Muscle of leg (tissue), 11 donors: Measurements from ENCODE around the gene OLFM2. TPM values are rescaled to one million over a fixed set of nuclear protein-coding genes. Genes with fewer than 3 reads are reported as not detected.
"Not testable (repeated sequence)": the region's sequence is repeated elsewhere in the genome, so short reads cannot be mapped to it uniquely, and the experiment has no call there.

Experiments used
- DNase-seq: peaks from one replicate; pipeline ENCODE4 v3.0.0; 2013
- H3K27ac ChIP-seq: one replicate; pipeline ENCODE4 v1.5.1; 2013; ENCODE audit warnings: mild to moderate bottlenecking, low read length, control low read depth
- H3K27me3 ChIP-seq: one replicate; pipeline ENCODE4 v1.6.1; 2013; ENCODE audit warnings: low read length; ENCODE audit not compliant: control insufficient read depth, insufficient read depth
- H3K36me3 ChIP-seq: one replicate; pipeline ENCODE4 v1.6.1; 2013; ENCODE audit warnings: low read length; ENCODE audit not compliant: control insufficient read depth, insufficient read depth
- H3K4me1 ChIP-seq: one replicate; pipeline ENCODE4 v1.6.1; 2013; ENCODE audit warnings: low read length; ENCODE audit not compliant: control insufficient read depth, insufficient read depth
- H3K4me3 ChIP-seq: one replicate; pipeline ENCODE4 v1.5.1; 2013; ENCODE audit warnings: low read length, control low read depth
- H3K9me3 ChIP-seq: replicated peaks from 2 replicates; pipeline ENCODE4 v1.6.1; 2013; ENCODE audit warnings: low read depth, low read length; ENCODE audit not compliant: control insufficient read depth
- WGBS: methylation state at CpG from one replicate; pipeline ENCODE4 v1.1.5; 2013; ENCODE audit warnings: missing lambda C conversion rate; ENCODE audit not compliant: insufficient coverage; 5-methylcytosine and 5-hydroxymethylcytosine counted together
- polyA plus RNA-seq, 8 donors: library from polyadenylated mRNA; unstranded; fragments of 120-200 nt; gene quantifications; one replicate each; pipeline versions ENCODE4 v1.2.1 to v1.2.3, GENCODE V29; 2013; ENCODE audit warnings: inconsistent platforms in 1 of 8, low replicate concordance in 1 of 8; ENCODE audit not compliant: insufficient read length in 8 of 8, insufficient read depth in 1 of 8
- total RNA-seq: library from RNA; stranded (reverse); fragments of 120-200 nt; gene quantifications from one replicate; pipeline ENCODE4 v1.2.4, GENCODE V29; 2013

Gene OLFM2
- total and polyA plus RNA-seq, 9 donors = 13.1 to 52.0 (median 31.0) TPM

GRCh38 chr19:9835507-9835949, 100.8 kb downstream of the OLFM2 start:
- 2% methylated on average over 25 of the region's 28 CpGs for WGBS
- H3K27ac ChIP-seq = no peak overlapping the region
- H3K27me3 ChIP-seq = no peaks in the 10 kb centered on the region
- H3K9me3 ChIP-seq = no peaks in the 10 kb centered on the region
- H3K4me1 ChIP-seq = peaks cover 13% of the 10 kb centered on the region
- H3K36me3 ChIP-seq = peaks cover 35% of the 10 kb centered on the region
- no peak for DNase-seq
- peak overlapping the region; percentile 88 for H3K4me3 ChIP-seq

DNA sequence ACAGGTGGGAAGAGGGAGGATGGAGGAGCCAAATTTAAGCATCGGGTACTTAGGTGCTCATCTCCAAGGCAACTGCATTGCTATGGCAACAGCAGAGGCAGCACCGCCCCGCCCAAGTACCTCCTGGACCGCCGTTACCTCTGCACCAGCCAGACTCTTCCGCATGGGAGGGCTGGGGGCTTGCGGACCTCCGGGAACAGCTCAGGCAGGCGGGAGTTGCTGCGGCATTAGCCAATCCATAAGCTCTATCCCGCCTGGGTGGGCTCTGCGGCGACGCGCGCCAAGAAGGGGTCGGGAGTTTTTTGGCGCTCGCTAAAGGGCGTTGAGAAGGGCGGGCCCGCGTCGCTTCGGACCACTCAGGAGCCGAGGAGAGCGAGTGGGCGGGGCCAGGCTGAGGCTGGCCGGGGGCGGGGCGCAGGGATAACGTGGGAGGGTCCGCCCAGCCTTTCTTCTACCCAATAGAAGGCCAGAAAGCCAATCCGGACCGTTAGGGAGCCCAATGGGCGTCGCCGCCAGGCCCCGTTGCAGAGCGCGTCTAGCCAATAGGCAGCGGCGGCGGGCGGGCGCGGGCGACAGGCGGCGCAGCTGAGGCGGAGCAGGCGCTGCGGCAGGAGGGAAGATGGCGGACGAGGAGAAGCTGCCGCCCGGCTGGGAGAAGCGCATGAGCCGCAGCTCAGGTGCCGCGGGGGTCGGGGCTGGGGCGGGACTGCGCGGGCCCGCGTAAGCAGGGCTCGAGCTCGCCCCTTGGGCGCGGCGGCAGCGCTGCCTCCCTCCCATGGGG, 101.4 kb downstream of the OLFM2 start, which contains the start of gene PIN1:
TSS of gene PIN1 (plus strand) at position 593 of the 781 bp plus-strand sequence. CDS start at position 620, 27 bp downstream.
- H3K27ac ChIP-seq = peak within 1 kb of the TSS; percentile 65
- 0% methylated on average over 73 of the region's 73 CpGs for WGBS
- H3K4me1 ChIP-seq = peaks cover 13% of the 10 kb centered on the region
- peaks cover 33% of the 10 kb centered on the region for H3K36me3 ChIP-seq
- DNase-seq = peak; percentile 100
- no peaks in the 10 kb centered on the region for H3K27me3 ChIP-seq
- no peaks in the 10 kb centered on the region for H3K9me3 ChIP-seq
- H3K4me3 ChIP-seq = peak within 1 kb of the TSS; percentile 88

DNA sequence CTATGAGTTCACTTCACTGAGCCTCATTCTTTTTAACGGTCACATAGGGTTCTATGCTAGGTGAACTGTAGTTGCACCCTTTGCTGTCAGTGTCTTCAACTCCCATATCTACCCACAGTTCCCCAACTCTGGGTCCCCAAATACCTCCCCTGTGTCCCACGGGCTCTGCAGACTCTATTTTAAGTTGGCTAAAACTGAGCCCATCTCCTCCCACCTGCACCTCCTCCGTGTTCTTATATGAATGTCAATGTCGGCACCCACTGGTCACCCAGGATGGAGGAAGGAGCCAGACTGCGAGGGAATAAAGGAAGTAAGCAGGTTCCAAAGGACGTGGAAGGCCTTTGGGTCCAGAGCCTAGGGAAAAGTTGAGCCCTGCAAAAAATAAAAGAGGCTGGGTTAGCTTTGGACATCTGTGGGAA, 102.0 kb downstream of the OLFM2 start:
- no peak for DNase-seq
- Histone ChIP-seq H3K4me1 (peaks cover 10% of the 10 kb centered on the region), H3K27ac (peak overlapping the region; percentile 65), H3K9me3 (no peaks in the 10 kb centered on the region), H3K36me3 (peaks cover 30% of the 10 kb centered on the region), H3K27me3 (no peaks in the 10 kb centered on the region), H3K4me3 (peak overlapping the region; percentile 72)
- WGBS = 49% methylated on average over 5 of the region's 6 CpGs

GRCh38 chr19:9828551-9829063, 107.7 kb downstream of the OLFM2 start:
- peaks cover 14% of the 10 kb centered on the region for H3K36me3 ChIP-seq
- 17% methylated on average over 5 of the region's 13 CpGs for WGBS
- no peaks in the 10 kb centered on the region for H3K27me3 ChIP-seq
- H3K9me3 ChIP-seq = no peaks in the 10 kb centered on the region
- peaks cover 21% of the 10 kb centered on the region for H3K4me1 ChIP-seq
- peak overlapping the region; percentile 97 for H3K4me3 ChIP-seq
- no peak overlapping the region for H3K27ac ChIP-seq
- no peak for DNase-seq

- WGBS = 0% methylated on average over 58 of the region's 62 CpGs
- DNase-seq = peak; percentile 95
- Histone ChIP-seq H3K27me3 (no peaks in the 10 kb centered on the region), H3K4me1 (peaks cover 25% of the 10 kb centered on the region), H3K4me3 (peak within 1 kb of the TSS; percentile 97), H3K9me3 (no peaks in the 10 kb centered on the region), H3K27ac (peak within 1 kb of the TSS; percentile 69), H3K36me3 (peaks cover 14% of the 10 kb centered on the region)
Observed at GRCh38 chr19:9827289-9828238, 108.8 kb downstream of the OLFM2 start, which contains the start of gene UBL5. Gene UBL5, plus strand, starts transcription at chr19:9827918. Its CDS starts 420 bp downstream, at chr19:9828338.

GRCh38 chr19:9823816-9824215, 112.5 kb downstream of the OLFM2 start:
- DNase-seq = peak; percentile 46
- 7% methylated on average over 2 of the region's 5 CpGs for WGBS

DNA sequence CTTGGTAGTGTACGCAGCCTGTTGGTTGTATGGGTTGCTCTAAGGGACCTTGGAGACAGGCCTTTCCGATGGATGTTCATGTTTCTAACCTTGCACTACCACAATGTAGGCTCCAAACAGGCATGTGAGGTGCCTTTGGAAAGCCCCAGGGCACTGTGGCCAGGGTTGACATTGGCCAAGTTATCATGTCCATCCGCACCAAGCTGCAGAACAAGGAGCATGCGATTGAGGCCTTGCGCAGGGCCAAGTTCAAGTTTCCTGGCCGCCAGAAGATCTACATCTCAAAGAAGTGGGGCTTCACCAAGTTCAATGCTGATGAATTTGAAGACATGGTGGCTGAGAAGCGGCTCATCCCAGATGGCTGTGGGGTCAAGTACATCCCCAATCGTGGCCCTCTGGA, 116.3 kb downstream of the OLFM2 start:
- H3K27me3 ChIP-seq, DNase-seq, H3K36me3 ChIP-seq, H3K9me3 ChIP-seq: not testable (repeated sequence)
- WGBS = 100% methylated on average over 1 of the region's 8 CpGs
- Histone ChIP-seq H3K27ac (peak overlapping the region; percentile 98), H3K4me3 (peak overlapping the region; percentile 43), H3K4me1 (peaks cover 24% of the 10 kb centered on the region)

More at GRCh38 chr19:9823816-9824215, 112.5 kb downstream of the OLFM2 start:
- Histone ChIP-seq H3K4me3 (no peak overlapping the region), H3K27me3 (no peaks in the 10 kb centered on the region), H3K27ac (peak overlapping the region; percentile 65), H3K4me1 (peaks cover 30% of the 10 kb centered on the region), H3K9me3 (no peaks in the 10 kb centered on the region), H3K36me3 (peaks cover 4% of the 10 kb centered on the region)

DNA sequence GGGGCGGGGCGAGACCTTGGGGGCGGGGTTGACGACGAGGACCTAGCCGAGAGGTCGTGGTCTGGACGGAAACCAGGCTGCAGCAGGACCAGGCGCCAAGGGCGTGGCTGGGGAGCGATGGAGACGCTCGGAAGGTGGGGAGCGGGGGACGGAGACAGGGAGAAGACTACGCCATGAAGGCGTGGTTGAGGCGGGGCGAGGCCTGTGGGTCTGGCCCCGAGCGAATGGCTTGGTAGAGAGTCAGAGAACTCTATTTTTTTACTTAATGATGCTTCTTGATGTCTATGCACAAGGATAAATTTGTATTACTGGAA, 116.8 kb downstream of the OLFM2 start:
- no peak for DNase-seq
- H3K27ac ChIP-seq = peak overlapping the region; percentile 98
- H3K4me3 ChIP-seq = peak overlapping the region; percentile 43
- WGBS = under 1% methylated on average over 17 of the region's 21 CpGs
- peaks cover 24% of the 10 kb centered on the region for H3K4me1 ChIP-seq
- peaks cover 3% of the 10 kb centered on the region for H3K9me3 ChIP-seq
- H3K27me3 ChIP-seq = no peaks in the 10 kb centered on the region
- peaks cover 6% of the 10 kb centered on the region for H3K36me3 ChIP-seq

DNA sequence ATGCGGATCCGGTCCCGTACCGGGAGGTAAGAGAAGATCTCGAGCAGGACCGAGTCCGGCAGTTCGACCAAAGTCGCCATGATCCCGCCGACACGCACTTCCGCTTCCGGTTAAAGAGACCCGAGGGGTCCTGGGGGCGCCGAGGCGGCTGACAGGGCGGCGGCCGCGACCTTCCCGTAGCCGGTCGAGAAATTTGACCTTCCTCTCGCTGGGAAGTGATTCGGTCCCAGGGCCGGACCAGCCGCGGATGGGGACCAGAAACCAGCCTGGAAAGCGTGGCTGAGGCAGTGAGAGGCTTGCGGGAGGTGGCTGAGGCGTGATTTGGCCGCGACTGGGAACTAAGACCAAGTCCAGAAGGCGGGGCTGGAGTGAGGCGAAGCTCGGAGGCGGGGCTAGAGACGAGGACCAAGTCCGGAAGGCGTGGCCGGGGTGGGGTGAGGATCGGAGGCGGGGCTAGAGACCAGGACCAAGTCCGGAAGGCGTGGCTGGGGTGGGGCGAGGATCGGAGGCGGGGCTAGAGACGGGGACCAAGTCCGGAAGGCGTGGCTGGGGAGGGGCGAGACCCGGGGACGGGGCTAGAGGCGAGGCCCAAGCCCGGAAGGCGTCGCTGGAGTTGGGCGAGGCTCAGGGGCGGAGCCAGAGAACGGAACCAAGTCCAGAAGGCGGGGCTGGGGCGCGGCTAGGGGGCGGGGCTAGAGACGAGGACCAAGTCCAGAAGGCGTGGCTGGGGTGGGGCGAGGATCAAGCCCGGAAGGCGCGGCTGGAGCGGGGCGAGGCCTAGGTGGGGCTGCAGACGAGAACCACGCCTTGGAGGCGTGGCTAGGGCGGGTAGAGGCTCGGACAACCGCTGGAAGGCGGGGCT, 117.3 kb downstream of the OLFM2 start, which contains the start of gene FBXL12:
TSS of gene FBXL12 (minus strand) at position 346 of the 862 bp plus-strand sequence. CDS start at position 80, 266 bp downstream.
- Histone ChIP-seq H3K4me3 (peak within 1 kb of the TSS; percentile 96), H3K27ac (peak within 1 kb of the TSS; percentile 98), H3K27me3 (no peaks in the 10 kb centered on the region), H3K36me3 (peaks cover 6% of the 10 kb centered on the region), H3K9me3 (peaks cover 3% of the 10 kb centered on the region), H3K4me1 (peaks cover 23% of the 10 kb centered on the region)
- DNase-seq = peak; percentile 100
- under 1% methylated on average over 80 of the region's 82 CpGs for WGBS
